Liver (tissue), 9 donors: ENCODE results near the gene NUDT22. TPM values are rescaled to one million over a fixed set of nuclear protein-coding genes. Genes with fewer than 3 reads are reported as not detected.

Experiments
- DNase-seq: peaks from one replicate; pipeline ENCODE4 v3.0.0-alpha.2; 2017; ENCODE audit warnings: low spot score
- H3K27ac ChIP-seq, 2 donors: one replicate each; pipeline ENCODE4 v1.7.0; 2013; ENCODE audit warnings: inconsistent platforms in 2 of 2, low read length in 2 of 2, control low read depth in 1 of 2, low read depth in 1 of 2, mild to moderate bottlenecking in 1 of 2
- H3K27me3 ChIP-seq, 4 donors: one replicate each; pipeline versions ENCODE4 v1.6.1 to v1.7.0; 2013; ENCODE audit warnings: low read length in 3 of 4, inconsistent platforms in 1 of 4, mild to moderate bottlenecking in 1 of 4, moderate library complexity in 1 of 4; ENCODE audit not compliant: control insufficient read depth in 4 of 4, insufficient read depth in 4 of 4
- H3K36me3 ChIP-seq, 4 donors: one replicate each; pipeline versions ENCODE4 v1.6.1 to v1.7.0; 2013; ENCODE audit warnings: low read length in 3 of 4, mild to moderate bottlenecking in 3 of 4, low read depth in 1 of 4, moderate library complexity in 1 of 4; ENCODE audit not compliant: control insufficient read depth in 4 of 4, insufficient read depth in 3 of 4
- H3K4me1 ChIP-seq, 4 donors: one replicate each; pipeline versions ENCODE4 v1.6.1 to v1.7.0; 2013; ENCODE audit warnings: low read length in 3 of 4, mild to moderate bottlenecking in 3 of 4, moderate library complexity in 1 of 4; ENCODE audit not compliant: control insufficient read depth in 4 of 4, insufficient read depth in 4 of 4
- H3K4me3 ChIP-seq, 3 donors: one replicate each; pipeline versions ENCODE4 v1.6.1 to v1.7.0; 2013; ENCODE audit warnings: low read length in 3 of 3, control low read depth in 1 of 3, low read depth in 1 of 3, mild to moderate bottlenecking in 1 of 3
- H3K9ac ChIP-seq, 2 donors: one replicate each; pipeline ENCODE4 v1.7.0; 2013; ENCODE audit warnings: low read length in 2 of 2, mild to moderate bottlenecking in 2 of 2, moderate library complexity in 2 of 2, control low read depth in 1 of 2, low read depth in 1 of 2
- H3K9me3 ChIP-seq, 4 donors: one replicate each; pipeline versions ENCODE4 v1.6.1 to v1.7.0; 2013; ENCODE audit warnings: low read length in 3 of 4; ENCODE audit not compliant: control insufficient read depth in 4 of 4
- CTCF ChIP-seq: fragments of 150-350 bp; IDR thresholded peaks from 2 replicates; pipeline ENCODE4 v1.5.1; 2017; ENCODE audit warnings: improper control_type of control experiment, low read depth, low read length; ENCODE audit not compliant: missing input control
- EGR1 ChIP-seq, 2 donors: IDR thresholded peaks; 2 replicates each; pipeline ENCODE4 v1.6.1; 2016 to 2018; ENCODE audit warnings: antibody characterized with exemption in 2 of 2, low read depth in 2 of 2
- FOXA1 ChIP-seq: IDR thresholded peaks from 2 replicates; pipeline ENCODE4 v1.6.1; 2016; ENCODE audit warnings: antibody characterized with exemption
- FOXA2 ChIP-seq: IDR thresholded peaks from 2 replicates; pipeline ENCODE4 v1.6.1; 2016; ENCODE audit warnings: antibody characterized with exemption
- GABPA ChIP-seq, 2 donors: IDR thresholded peaks in 1 of 2; conservative IDR thresholded peaks in 1 of 2; 2 replicates each; pipeline ENCODE4 v1.6.1; 2016; ENCODE audit warnings: antibody characterized with exemption in 2 of 2, mild to moderate bottlenecking in 1 of 2, moderate library complexity in 1 of 2
- HNF4A ChIP-seq, 2 donors: conservative IDR thresholded peaks; 2 replicates each; pipeline ENCODE4 v1.6.1; 2016; ENCODE audit warnings: antibody characterized with exemption in 2 of 2, mild to moderate bottlenecking in 2 of 2
- HNF4G ChIP-seq: IDR thresholded peaks from 2 replicates; pipeline ENCODE4 v1.6.1; 2016; ENCODE audit warnings: antibody characterized with exemption
- JUND ChIP-seq, 2 donors: IDR thresholded peaks; 2 replicates each; pipeline ENCODE4 v1.6.1; 2016; ENCODE audit warnings: antibody characterized with exemption in 2 of 2
- NR2F2 ChIP-seq: IDR thresholded peaks from 2 replicates; pipeline ENCODE4 v1.6.1; 2016; ENCODE audit warnings: antibody characterized with exemption
- RAD21 ChIP-seq, 2 donors: IDR thresholded peaks; 2 replicates each; pipeline ENCODE4 v1.6.1; 2016; ENCODE audit warnings: antibody characterized with exemption in 2 of 2, mild to moderate bottlenecking in 2 of 2
- RXRA ChIP-seq, 2 donors: IDR thresholded peaks; 2 replicates each; pipeline ENCODE4 v1.6.1; 2017 to 2018; ENCODE audit warnings: antibody characterized with exemption in 2 of 2, mild to moderate bottlenecking in 1 of 2
- SP1 ChIP-seq: IDR thresholded peaks from 2 replicates; pipeline ENCODE4 v1.6.1; 2018; ENCODE audit warnings: antibody characterized with exemption, mild to moderate bottlenecking
- TAF1 ChIP-seq: conservative IDR thresholded peaks from 2 replicates; pipeline ENCODE4 v1.6.1; 2016; ENCODE audit warnings: antibody characterized with exemption, mild to moderate bottlenecking
- YY1 ChIP-seq: IDR thresholded peaks from 2 replicates; pipeline ENCODE4 v1.6.1; 2016; ENCODE audit warnings: antibody characterized with exemption, mild to moderate bottlenecking
- ZBTB33 ChIP-seq: IDR thresholded peaks from 2 replicates; pipeline ENCODE4 v1.6.1; 2016; ENCODE audit warnings: antibody characterized with exemption
- WGBS: extraction: QIAGEN DNeasy Blood & Tissue Kit; methylation state at CpG from one replicate; pipeline ENCODE4 v1.1.7; 2013; 5-methylcytosine and 5-hydroxymethylcytosine counted together
- polyA plus RNA-seq, 2 donors: library from polyadenylated mRNA; stranded (reverse) in 1 of 2; unstranded in 1 of 2; fragments of 200-250 nt in 1 of 2; fragments of >200 nt in 1 of 2; fragmentation: Nextera tagmentation in 1 of 2; extraction: Ambion mirVana in 1 of 2; gene quantifications; one replicate each; pipeline versions ENCODE4 v1.2.1 to v1.2.3, GENCODE V29; 2013 to 2015
- total RNA-seq, 2 donors: library from RNA; depleted of rRNA; stranded (reverse); fragments of >200 nt; gene quantifications; one replicate each; pipeline ENCODE4 v1.2.3, GENCODE V29; 2014
- TF ChIP-seq, protein P1 (sequence below): IDR thresholded peaks from 2 replicates; pipeline ENCODE4 v1.6.1; 2016; ENCODE audit warnings: antibody characterized with exemption, mild to moderate bottlenecking
- TF ChIP-seq, protein P2 (sequence below): IDR thresholded peaks from 2 replicates; pipeline ENCODE4 v1.6.1; 2016; ENCODE audit warnings: antibody characterized with exemption
- TF ChIP-seq, protein P3 (sequence below): IDR thresholded peaks from 2 replicates; pipeline ENCODE4 v1.6.1; 2016; ENCODE audit warnings: antibody characterized with exemption
- donor health status: healthy.
- donor health status: healthy.
- donor health status: healthy.
- donor health status: healthy.
- donor health status: healthy.

NUDT22 gene
- total and polyA plus RNA-seq, 4 donors, result 20.0 to 47.8 (median 41.2) TPM

DNA sequence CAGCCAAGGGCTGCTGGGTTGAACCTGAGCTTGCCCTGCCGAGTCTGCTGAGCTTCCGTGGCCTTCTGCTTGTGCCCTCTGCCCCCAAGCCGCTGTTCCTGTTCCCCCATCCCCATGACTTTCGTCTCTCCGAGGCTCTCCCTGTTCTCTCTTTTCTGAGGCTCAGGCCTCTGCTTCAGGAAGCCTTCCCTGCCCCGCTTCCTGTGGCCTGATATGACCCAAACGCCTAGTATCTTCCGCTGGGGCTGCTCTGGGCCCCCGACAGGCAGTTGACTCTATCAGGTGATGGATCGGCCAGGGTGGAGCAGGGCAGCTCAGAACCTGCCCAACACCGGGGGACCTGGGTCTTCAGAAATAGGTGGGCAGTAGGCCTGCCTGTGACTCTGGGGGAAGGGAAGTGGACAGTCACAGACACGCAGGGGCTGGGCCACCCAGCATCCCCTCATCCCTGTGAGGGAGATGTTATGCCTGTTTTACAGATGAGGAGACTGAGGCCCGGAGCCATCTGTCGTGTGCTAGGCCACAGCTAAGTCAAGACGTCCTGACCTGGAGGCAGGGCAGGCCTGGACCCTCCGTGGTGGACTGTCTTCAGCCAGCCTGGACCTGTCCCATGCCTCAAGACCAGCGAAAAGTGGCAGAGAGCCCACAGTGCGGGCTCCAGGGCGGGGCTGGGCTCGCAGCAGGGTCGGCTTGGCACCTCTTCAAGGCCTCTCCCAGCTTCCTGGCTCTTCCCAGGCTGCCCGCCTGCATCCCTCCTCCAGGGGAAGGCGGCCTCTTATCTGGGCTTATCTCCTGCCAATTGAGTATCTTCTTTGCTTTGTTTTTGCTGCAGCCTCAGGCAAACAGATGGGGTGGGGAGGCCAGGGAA, 42.2 kb downstream of the NUDT22 start:
- no peak for DNase-seq
- Histone ChIP-seq H3K27ac (peak overlapping the region; percentile 98), H3K9ac (peak overlapping the region in 1 of 2 donors; percentile 77), H3K27me3 (no peaks in the 10 kb centered on the region), H3K36me3 (peaks cover 0 to 9% (median 2%) of the 10 kb centered on the region in 4 donors), H3K9me3 (no peaks in the 10 kb centered on the region), H3K4me3 (peak overlapping the region in 1 of 3 donors; percentile 69), H3K4me1 (peaks cover 9 to 33% (median 27%) of the 10 kb centered on the region in 4 donors)
- TF ChIP-seq ZBTB33 (no peak), RXRA (IDR thresholded peaks at IDR 0.05) (peak in 1 of 2 donors; percentile 26), NR2F2 (peak; percentile 27), JUND (IDR thresholded peaks at IDR 0.05) (no peak), RAD21 (IDR thresholded peaks at IDR 0.05) (no peak), CTCF (no peak), SP1 (peak; percentile 17), FOXA2 (no peak), YY1 (no peak), EGR1 (IDR thresholded peaks at IDR 0.05; ENCODE audit: low read depth in 2 of 2) (no peak), FOXA1 (no peak), HNF4G (no peak), HNF4A (conservative IDR thresholded peaks at IDR 0.05) (no peak), TAF1 (no peak), GABPA (IDR thresholded peaks at IDR 0.05 in 1 of 2, conservative IDR thresholded peaks at IDR 0.05 in 1 of 2) (no peak)
- TF ChIP-seq, protein P1, sequence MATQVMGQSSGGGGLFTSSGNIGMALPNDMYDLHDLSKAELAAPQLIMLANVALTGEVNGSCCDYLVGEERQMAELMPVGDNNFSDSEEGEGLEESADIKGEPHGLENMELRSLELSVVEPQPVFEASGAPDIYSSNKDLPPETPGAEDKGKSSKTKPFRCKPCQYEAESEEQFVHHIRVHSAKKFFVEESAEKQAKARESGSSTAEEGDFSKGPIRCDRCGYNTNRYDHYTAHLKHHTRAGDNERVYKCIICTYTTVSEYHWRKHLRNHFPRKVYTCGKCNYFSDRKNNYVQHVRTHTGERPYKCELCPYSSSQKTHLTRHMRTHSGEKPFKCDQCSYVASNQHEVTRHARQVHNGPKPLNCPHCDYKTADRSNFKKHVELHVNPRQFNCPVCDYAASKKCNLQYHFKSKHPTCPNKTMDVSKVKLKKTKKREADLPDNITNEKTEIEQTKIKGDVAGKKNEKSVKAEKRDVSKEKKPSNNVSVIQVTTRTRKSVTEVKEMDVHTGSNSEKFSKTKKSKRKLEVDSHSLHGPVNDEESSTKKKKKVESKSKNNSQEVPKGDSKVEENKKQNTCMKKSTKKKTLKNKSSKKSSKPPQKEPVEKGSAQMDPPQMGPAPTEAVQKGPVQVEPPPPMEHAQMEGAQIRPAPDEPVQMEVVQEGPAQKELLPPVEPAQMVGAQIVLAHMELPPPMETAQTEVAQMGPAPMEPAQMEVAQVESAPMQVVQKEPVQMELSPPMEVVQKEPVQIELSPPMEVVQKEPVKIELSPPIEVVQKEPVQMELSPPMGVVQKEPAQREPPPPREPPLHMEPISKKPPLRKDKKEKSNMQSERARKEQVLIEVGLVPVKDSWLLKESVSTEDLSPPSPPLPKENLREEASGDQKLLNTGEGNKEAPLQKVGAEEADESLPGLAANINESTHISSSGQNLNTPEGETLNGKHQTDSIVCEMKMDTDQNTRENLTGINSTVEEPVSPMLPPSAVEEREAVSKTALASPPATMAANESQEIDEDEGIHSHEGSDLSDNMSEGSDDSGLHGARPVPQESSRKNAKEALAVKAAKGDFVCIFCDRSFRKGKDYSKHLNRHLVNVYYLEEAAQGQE, result no peak
- TF ChIP-seq, protein P2, sequence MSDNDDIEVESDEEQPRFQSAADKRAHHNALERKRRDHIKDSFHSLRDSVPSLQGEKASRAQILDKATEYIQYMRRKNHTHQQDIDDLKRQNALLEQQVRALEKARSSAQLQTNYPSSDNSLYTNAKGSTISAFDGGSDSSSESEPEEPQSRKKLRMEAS, result no peak
- TF ChIP-seq, protein P3, sequence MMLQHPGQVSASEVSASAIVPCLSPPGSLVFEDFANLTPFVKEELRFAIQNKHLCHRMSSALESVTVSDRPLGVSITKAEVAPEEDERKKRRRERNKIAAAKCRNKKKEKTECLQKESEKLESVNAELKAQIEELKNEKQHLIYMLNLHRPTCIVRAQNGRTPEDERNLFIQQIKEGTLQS, result no peak
- WGBS, result 49% methylated on average over 23 of the region's 23 CpGs
